CD14-positive monocyte (primary cell): Measurements from ENCODE around the gene RANBP17. TPM values are rescaled to one million over a fixed set of nuclear protein-coding genes. Genes with fewer than 3 reads are reported as not detected.
A peak's percentile ranks its signal among the peaks of the same experiment; 100 is the strongest.

ENCODE experiments used
- DNase-seq, 3 donors: peaks; one replicate each; pipeline ENCODE4 v3.0.0-alpha.2; 2011 to 2022
- H2AFZ ChIP-seq: 2 replicates; pipeline ENCODE4 v1.6.0; 2012; ENCODE audit warnings: mild to moderate bottlenecking, low read depth, low read length, inconsistent platforms; ENCODE audit not compliant: insufficient read depth, poor library complexity, severe bottlenecking
- H3K27ac ChIP-seq, 2 donors: 1 replicate in 1 of 2; 2 replicates in 1 of 2; pipeline ENCODE4 v1.5.1; 2012 to 2013; ENCODE audit warnings: low read length in 2 of 2, control low read depth in 1 of 2, inconsistent platforms in 1 of 2, low read depth in 1 of 2, mild to moderate bottlenecking in 1 of 2
- H3K27me3 ChIP-seq, 2 donors: one replicate each; pipeline versions ENCODE4 v1.6.0 to v1.6.1; 2011 to 2013; ENCODE audit warnings: low read length in 2 of 2; ENCODE audit not compliant: control insufficient read depth in 2 of 2, insufficient read depth in 2 of 2
- H3K36me3 ChIP-seq, 2 donors: replicated peaks in 1 of 2; 1 replicate in 1 of 2; 2 replicates in 1 of 2; pipeline versions ENCODE4 v1.5.1 to v1.6.1; 2012 to 2013; ENCODE audit warnings: low read length in 2 of 2, control low read depth in 1 of 2, inconsistent platforms in 1 of 2, mild to moderate bottlenecking in 1 of 2; ENCODE audit not compliant: insufficient read depth in 2 of 2, control insufficient read depth in 1 of 2
- H3K4me1 ChIP-seq, 2 donors: 1 replicate in 1 of 2; 2 replicates in 1 of 2; pipeline versions ENCODE4 v1.5.1 to v1.6.1; 2012 to 2013; ENCODE audit warnings: low read length in 2 of 2, control low read depth in 1 of 2, inconsistent platforms in 1 of 2, mild to moderate bottlenecking in 1 of 2, moderate library complexity in 1 of 2; ENCODE audit not compliant: insufficient read depth in 2 of 2, control insufficient read depth in 1 of 2
- H3K4me2 ChIP-seq: replicated peaks from 2 replicates; pipeline ENCODE3; 2012; ENCODE audit warnings: low read length, moderate library complexity, mild to moderate bottlenecking; ENCODE audit not compliant: poor library complexity, severe bottlenecking; ENCODE audit errors: extremely low read depth
- H3K4me3 ChIP-seq, 3 experiments: fragments of 200-600 bp in 1 of 3; sonication (generic) in 1 of 3; replicated peaks in 1 of 3; 1 replicate in 2 of 3; 2 replicates in 1 of 3; pipeline ENCODE4 v1.5.1; 2011 to 2013; ENCODE audit warnings: low read length in 3 of 3, mild to moderate bottlenecking in 3 of 3, control low read depth in 2 of 3, low read depth in 2 of 3, inconsistent platforms in 1 of 3, moderate library complexity in 1 of 3
- H3K79me2 ChIP-seq: 2 replicates; pipeline ENCODE4 v1.6.0; 2012; ENCODE audit warnings: mild to moderate bottlenecking, control low read depth, inconsistent platforms, low read length, moderate library complexity; ENCODE audit not compliant: insufficient read depth
- H3K9ac ChIP-seq: 2 replicates; pipeline ENCODE4 v1.6.0; 2017; ENCODE audit warnings: low read length, mild to moderate bottlenecking; ENCODE audit not compliant: insufficient read depth, poor library complexity, severe bottlenecking
- H3K9me3 ChIP-seq, 2 donors: replicated peaks in 1 of 2; 1 replicate in 1 of 2; 2 replicates in 1 of 2; pipeline versions ENCODE4 v1.5.1 to v1.6.1; 2012 to 2013; ENCODE audit warnings: low read length in 2 of 2, control low read depth in 1 of 2; ENCODE audit not compliant: control insufficient read depth in 1 of 2, insufficient read depth in 1 of 2
- H4K20me1 ChIP-seq: 2 replicates; pipeline ENCODE4 v1.6.0; 2012; ENCODE audit warnings: mild to moderate bottlenecking, low read length, control low read depth, moderate library complexity; ENCODE audit not compliant: insufficient read depth
- H3K27ac Mint-ChIP-seq, 7 donors: one replicate each; pipeline ENCODE4 v1.8.0; 2020; ENCODE audit warnings: mild to moderate bottlenecking in 7 of 7, mixed read lengths in 7 of 7, moderate library complexity in 6 of 7, inconsistent platforms in 2 of 7
- H3K27me3 Mint-ChIP-seq, 3 donors: one replicate each; pipeline ENCODE4 v1.8.0; 2021 to 2022; ENCODE audit warnings: low read depth in 3 of 3, mild to moderate bottlenecking in 3 of 3, mixed read lengths in 3 of 3, moderate library complexity in 3 of 3, inconsistent platforms in 1 of 3
- H3K36me3 Mint-ChIP-seq, 2 donors: one replicate each; pipeline ENCODE4 v1.8.0; 2020; ENCODE audit warnings: mixed read lengths in 2 of 2, inconsistent platforms in 1 of 2, mild to moderate bottlenecking in 1 of 2
- H3K4me1 Mint-ChIP-seq: one replicate; pipeline ENCODE4 v1.8.0; 2020; ENCODE audit warnings: mild to moderate bottlenecking, mixed read lengths
- H3K4me3 Mint-ChIP-seq, 2 donors: one replicate each; pipeline ENCODE4 v1.8.0; 2020; ENCODE audit warnings: mild to moderate bottlenecking in 2 of 2, mixed read lengths in 2 of 2, moderate library complexity in 1 of 2
- H3K9me3 Mint-ChIP-seq, 7 donors: one replicate each; pipeline ENCODE4 v1.8.0; 2020 to 2022; ENCODE audit warnings: mixed read lengths in 7 of 7, mild to moderate bottlenecking in 6 of 7, moderate library complexity in 6 of 7, inconsistent platforms in 2 of 7
- CTCF ChIP-seq: fragments of 200-600 bp; IDR thresholded peaks from one replicate; pipeline ENCODE4 v1.8.0; 2022; ENCODE audit warnings: antibody characterized with exemption, mild to moderate bottlenecking
- WGBS: methylation state at CpG from one replicate; pipeline ENCODE4 v1.1.5; 2013; ENCODE audit warnings: missing lambda C conversion rate; ENCODE audit not compliant: insufficient coverage; 5-methylcytosine and 5-hydroxymethylcytosine counted together
- intact Hi-C, 2 donors: fragments of 100-400 bp; cut with micrococcal nuclease; formaldehyde crosslinking; loops; one replicate each; pipeline versions ENCODE4 v1.15.0 to v1.15.1; 2023
- polyA plus RNA-seq, 3 donors: library from polyadenylated mRNA; depleted of rRNA in 1 of 3; unstranded in 2 of 3; stranded (reverse) in 1 of 3; fragments of 300-500 nt in 2 of 3; fragments of >200 nt in 1 of 3; fragmentation: Illumina TruSeq in 2 of 3; gene quantifications; 1 replicate in 2 of 3; 2 replicates in 1 of 3; pipeline ENCODE4 v1.2.3, GENCODE V29; 2012 to 2021

Gene RANBP17
- polyA plus RNA-seq, 3 donors = 0.07 to 0.13 TPM; not detected in 1

- Histone ChIP-seq H3K79me2 (no peaks in the 10 kb centered on the region), H4K20me1 (no peaks in the 10 kb centered on the region), H3K27ac (no peak overlapping the region), H3K36me3 (no peaks in the 10 kb centered on the region), H2AFZ (no peak overlapping the region), H3K4me2 (no peak overlapping the region), H3K27me3 (peaks cover 15 to 32% of the 10 kb centered on the region in 2 donors), H3K9me3 (no peaks in the 10 kb centered on the region), H3K4me3 (no peak overlapping the region), H3K9ac (no peak overlapping the region), H3K4me1 (peaks cover 4 to 8% of the 10 kb centered on the region in 2 donors)
- Mint-ChIP-seq H3K4me3 (peak overlapping the region in 1 of 2 donors; percentile 42), H3K4me1 (peaks cover 10% of the 10 kb centered on the region), H3K27me3 (peaks cover 27 to 55% (median 49%) of the 10 kb centered on the region in 3 donors), H3K36me3 (no peaks in the 10 kb centered on the region), H3K27ac (no peak overlapping the region), H3K9me3 (peaks cover 0 to 4% (median 0%) of the 10 kb centered on the region in 7 donors)
- intact Hi-C loops = loop anchor here (5.0 to 10.0 kb wide), 2 partner anchors 596 to 703 kb away; no protein-coding TSS in a partner anchor
- 94% methylated on average over 3 of the region's 6 CpGs for WGBS
- no peak for TF ChIP-seq CTCF
- no peak for DNase-seq
These were observed 478.7 kb downstream of the RANBP17 start for GRCh38 chr5:171340491-171340890.

- Histone ChIP-seq H3K36me3 (no peaks in the 10 kb centered on the region), H3K4me2 (no peak overlapping the region), H3K9ac (no peak overlapping the region), H4K20me1 (no peaks in the 10 kb centered on the region), H3K27me3 (peaks cover 5 to 12% of the 10 kb centered on the region in 2 donors), H3K27ac (no peak overlapping the region), H3K4me1 (no peaks in the 10 kb centered on the region), H3K4me3 (no peak overlapping the region), H3K79me2 (no peaks in the 10 kb centered on the region), H3K9me3 (no peaks in the 10 kb centered on the region), H2AFZ (no peak overlapping the region)
- peak; percentile 67 for TF ChIP-seq CTCF
- H3K4me1 Mint-ChIP-seq = no peaks in the 10 kb centered on the region
- peaks cover 26 to 36% (median 36%) of the 10 kb centered on the region in 3 donors for H3K27me3 Mint-ChIP-seq
- intact Hi-C loops = loop anchor here (5.0 to 10.0 kb wide), 2 partner anchors 598 to 705 kb away; no protein-coding TSS in a partner anchor
- peak overlapping the region in 1 of 7 donors; percentile 50 for H3K27ac Mint-ChIP-seq
- 55% methylated on average over 14 of the region's 17 CpGs for WGBS
- DNase-seq = peak; percentile 6 to 28 (median 25)
- no peaks in the 10 kb centered on the region for H3K36me3 Mint-ChIP-seq
- H3K4me3 Mint-ChIP-seq = no peak overlapping the region
- no peaks in the 10 kb centered on the region for H3K9me3 Mint-ChIP-seq
These were observed 480.7 kb downstream of the RANBP17 start for GRCh38 chr5:171342362-171343111.
